GM12801 (cell line): ENCODE data around the gene PLD5.

Experiments
- TF ChIP-seq, protein P1 (sequence below): IDR thresholded peaks from one replicate; pipeline ENCODE4 v1.5.1; 2011; ENCODE audit warnings: control low read depth; ENCODE audit not compliant: insufficient read length; ENCODE audit errors: extremely low read depth

PLD5 gene

DNA sequence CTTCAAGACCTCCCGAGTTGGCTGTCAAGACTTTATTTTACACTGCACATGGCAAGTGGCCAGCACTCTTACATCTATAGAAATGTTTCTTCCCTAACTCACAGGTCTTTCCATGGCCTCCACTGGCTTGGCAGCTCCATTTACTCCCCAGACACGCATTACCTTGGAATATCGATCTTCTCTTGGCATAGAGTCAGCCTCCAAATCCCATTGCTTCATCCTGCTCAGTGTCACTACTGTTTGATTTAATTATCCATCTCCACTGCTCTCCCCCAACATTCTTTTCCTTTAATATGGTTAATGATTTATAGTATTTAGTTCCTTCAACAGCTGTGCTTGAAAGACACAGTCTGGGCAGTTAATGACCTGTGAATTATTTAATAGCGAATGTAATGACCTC lies 284.4 kb downstream of the PLD5 start:
- TF ChIP-seq, protein P1, sequence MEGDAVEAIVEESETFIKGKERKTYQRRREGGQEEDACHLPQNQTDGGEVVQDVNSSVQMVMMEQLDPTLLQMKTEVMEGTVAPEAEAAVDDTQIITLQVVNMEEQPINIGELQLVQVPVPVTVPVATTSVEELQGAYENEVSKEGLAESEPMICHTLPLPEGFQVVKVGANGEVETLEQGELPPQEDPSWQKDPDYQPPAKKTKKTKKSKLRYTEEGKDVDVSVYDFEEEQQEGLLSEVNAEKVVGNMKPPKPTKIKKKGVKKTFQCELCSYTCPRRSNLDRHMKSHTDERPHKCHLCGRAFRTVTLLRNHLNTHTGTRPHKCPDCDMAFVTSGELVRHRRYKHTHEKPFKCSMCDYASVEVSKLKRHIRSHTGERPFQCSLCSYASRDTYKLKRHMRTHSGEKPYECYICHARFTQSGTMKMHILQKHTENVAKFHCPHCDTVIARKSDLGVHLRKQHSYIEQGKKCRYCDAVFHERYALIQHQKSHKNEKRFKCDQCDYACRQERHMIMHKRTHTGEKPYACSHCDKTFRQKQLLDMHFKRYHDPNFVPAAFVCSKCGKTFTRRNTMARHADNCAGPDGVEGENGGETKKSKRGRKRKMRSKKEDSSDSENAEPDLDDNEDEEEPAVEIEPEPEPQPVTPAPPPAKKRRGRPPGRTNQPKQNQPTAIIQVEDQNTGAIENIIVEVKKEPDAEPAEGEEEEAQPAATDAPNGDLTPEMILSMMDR: no peak

DNA sequence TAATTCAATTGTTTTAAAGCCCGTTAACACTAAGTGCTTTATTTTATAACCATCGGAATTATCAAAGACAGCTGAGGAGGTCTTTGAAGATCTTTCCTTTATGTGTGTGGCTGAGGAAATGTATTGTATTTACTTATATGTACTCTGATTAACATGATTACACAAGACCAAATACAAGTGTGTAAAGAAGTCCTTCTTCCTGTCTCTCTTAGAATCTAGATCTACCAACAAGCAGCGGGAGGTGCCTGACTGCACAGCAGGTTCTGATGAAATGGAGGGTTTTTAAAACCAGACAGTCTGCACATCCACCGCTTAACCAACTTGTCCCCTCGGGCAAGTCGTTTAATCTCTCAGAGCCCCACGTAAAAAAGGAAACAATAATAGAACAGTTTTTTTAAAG lies 285.1 kb downstream of the PLD5 start:
- TF ChIP-seq, protein P1: no peak

DNA sequence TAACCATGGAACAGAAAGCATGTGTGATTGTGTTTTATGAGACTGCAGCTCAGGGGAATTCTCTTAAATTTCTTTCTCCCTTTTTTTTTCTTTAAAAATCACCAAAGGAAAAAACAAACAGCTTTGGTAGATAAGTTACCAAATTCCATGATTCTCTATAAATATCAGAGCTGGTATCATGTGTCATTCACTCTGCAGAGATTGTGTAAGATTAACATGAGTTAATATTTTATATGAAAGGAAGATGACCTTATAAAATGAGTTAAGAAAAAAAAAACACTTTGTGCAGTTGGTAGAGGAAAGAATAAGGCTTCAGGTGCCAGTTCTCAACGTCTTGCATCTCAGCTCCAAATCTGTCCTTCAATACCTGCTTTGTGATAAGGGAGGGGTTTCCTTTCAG lies 287.4 kb downstream of the PLD5 start:
- TF ChIP-seq, protein P1: no peak

DNA sequence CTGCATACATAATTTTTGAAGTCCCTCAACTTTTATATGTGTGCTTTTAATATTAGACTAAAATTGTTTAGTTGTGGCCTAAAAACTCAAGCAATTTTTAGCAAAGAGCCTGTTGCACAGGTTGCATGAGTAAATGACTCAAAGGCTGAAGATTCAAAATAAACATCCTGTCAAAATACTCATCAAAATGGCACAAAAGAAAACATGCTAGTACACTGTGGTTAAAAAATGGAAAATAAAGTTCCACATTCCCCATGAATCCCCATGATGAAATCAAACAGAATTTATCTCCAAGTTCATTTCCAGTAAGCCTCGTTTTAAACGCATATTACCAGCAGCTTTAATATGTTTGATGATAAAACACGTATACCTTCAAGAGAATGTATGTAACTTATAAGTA lies 295.5 kb downstream of the PLD5 start:
- TF ChIP-seq, protein P1: no peak

DNA sequence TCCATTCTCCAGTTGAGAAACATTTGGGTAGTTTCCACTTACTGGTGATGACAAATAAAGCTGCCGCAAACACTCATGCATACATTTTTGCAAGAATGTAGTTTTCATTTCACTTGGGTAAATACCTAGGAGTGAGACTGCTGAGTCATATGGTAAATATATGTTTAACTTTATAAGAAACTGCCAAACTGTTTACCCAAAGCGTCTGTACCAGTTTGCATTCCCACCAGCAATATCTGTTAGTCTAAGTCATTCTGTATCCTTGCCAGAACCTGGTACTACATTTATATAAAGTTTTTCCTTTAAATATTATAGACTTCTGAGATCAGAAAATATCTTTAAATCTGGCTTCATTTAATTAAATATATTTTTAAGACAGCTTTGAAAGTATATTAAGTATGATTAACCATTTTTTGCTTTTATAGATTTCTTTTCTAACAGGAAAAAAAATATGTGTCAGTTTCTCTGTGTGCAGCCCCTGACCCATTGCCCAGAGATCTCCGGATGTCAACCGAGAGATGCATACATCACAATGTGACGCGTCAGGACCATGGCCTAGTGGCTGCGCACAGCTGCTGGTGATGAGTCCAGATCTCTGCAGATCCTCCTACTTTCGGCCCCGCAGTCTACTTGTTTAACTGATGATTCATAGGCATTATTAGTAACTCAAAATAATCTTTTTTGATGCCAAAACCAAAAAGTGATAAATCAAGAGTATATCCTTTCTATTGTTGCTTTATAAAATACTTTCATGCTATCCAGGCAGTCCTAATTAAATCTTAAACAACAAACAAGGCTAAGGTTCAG lies 298.5 kb downstream of the PLD5 start:
- TF ChIP-seq, protein P1: no peak

DNA sequence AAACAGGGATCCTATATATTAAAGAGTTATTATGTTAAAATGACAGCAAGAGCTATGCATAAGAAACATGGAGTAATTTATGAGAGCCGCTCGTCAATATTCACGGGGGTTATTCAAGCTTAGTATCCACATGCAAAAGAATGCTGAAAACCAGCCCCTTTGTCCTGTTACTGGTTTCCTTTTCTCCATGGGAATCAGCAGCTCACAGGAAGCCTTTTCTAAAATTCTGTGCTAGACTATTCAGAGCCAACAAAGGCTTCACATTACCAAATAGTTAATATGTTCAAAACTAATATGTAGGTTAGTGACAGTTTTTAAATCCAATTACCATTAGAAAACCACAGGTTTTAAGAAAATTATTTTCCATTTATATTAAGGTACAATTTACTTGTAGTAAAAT lies 300.0 kb downstream of the PLD5 start:
- TF ChIP-seq, protein P1: no peak

DNA sequence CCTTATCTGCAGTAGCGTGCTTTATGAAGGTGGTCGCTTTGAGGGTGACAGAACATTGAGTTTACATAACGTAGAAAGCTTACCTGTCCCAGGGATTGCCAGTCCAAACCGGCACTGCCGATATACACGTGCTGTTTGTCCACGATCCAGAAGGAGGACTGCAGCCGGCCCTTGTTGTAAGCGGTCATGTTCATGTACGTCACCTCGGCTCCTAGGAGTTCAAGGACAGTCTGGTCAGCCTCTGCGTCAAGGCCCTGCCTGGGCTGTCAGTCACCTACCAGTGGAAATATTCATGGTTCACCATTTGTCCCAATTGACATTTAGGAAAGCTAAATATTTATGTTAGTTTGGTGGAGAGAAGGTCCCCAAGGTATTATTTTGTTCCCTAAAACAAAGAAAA lies 304.6 kb downstream of the PLD5 start:
- TF ChIP-seq, protein P1: no peak
